Measurements from ENCODE around the gene SFT2D1.

Gene SFT2D1

DNA sequence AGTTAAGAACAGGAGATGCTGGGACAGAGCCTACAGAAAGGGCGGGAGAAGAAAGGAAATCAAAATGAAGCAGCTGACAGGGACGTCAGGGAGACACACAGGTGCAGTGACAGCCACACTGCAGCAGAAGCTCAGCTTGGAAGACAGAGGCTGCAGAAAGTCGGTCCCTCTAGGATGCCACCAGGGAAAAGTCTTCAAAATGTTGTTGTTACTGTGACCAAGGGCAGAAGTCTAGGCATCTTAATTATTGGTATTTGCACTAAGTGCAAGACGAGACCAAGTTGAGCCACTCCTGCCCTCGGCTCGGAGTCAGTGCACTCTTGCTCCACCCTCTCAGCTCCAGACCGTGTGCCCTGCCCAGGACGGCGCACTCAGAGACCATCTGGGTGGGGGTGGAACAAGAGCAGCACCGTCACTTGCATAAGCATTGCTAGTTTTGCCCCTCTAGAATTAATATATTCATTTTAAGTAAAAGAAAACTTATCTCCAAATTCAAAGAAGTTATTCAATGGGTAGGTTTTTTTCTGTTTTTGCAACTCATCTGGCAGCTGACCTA lies 36.7 kb downstream of the SFT2D1 start:
- H3K4me3 ChIP-seq (ENCODE audit: low read depth, low read length), result no peak overlapping the region
- no peaks in the 10 kb centered on the region for H3K36me3 ChIP-seq (ENCODE audit: control insufficient read depth, insufficient read depth, low read length)
- no peak overlapping the region for H3K9ac ChIP-seq
- no peaks in the 10 kb centered on the region for H3K79me2 ChIP-seq
- no peak overlapping the region for H3K27ac ChIP-seq
- H3K9me3 ChIP-seq (ENCODE audit: control insufficient read depth, low read length), result no peaks in the 10 kb centered on the region
- no peak overlapping the region for H2AFZ ChIP-seq
- no peaks in the 10 kb centered on the region for H3K4me1 ChIP-seq
- no peak overlapping the region for H3K4me2 ChIP-seq (ENCODE audit: low read length)
- TF ChIP-seq, protein P1, sequence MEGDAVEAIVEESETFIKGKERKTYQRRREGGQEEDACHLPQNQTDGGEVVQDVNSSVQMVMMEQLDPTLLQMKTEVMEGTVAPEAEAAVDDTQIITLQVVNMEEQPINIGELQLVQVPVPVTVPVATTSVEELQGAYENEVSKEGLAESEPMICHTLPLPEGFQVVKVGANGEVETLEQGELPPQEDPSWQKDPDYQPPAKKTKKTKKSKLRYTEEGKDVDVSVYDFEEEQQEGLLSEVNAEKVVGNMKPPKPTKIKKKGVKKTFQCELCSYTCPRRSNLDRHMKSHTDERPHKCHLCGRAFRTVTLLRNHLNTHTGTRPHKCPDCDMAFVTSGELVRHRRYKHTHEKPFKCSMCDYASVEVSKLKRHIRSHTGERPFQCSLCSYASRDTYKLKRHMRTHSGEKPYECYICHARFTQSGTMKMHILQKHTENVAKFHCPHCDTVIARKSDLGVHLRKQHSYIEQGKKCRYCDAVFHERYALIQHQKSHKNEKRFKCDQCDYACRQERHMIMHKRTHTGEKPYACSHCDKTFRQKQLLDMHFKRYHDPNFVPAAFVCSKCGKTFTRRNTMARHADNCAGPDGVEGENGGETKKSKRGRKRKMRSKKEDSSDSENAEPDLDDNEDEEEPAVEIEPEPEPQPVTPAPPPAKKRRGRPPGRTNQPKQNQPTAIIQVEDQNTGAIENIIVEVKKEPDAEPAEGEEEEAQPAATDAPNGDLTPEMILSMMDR (IDR thresholded peaks at IDR 0.05), result no peak
- no peaks in the 10 kb centered on the region for H3K27me3 ChIP-seq (ENCODE audit: control insufficient read depth, insufficient read depth, low read length)

DNA sequence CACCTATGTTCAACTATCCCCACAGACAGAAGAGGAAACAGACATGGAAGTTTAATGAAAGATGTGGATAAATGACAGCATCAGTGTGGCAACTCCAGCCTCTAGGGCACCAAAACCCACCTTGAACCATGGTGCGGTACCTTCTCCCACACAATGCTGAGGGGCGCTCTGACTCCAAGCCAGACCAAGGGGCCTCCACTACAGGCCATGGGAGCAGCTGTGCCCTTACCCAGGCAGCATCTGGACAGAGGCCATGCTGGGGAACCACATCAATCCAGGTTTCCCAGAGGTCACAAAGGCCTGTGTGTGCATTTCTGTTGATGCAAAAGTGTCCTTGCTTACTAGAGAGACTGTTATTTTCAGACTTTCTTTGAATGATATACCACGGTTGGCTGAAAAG lies 38.2 kb downstream of the SFT2D1 start:
- Histone ChIP-seq H3K27me3 (ENCODE audit: control insufficient read depth, insufficient read depth, low read length) (no peaks in the 10 kb centered on the region), H3K4me2 (ENCODE audit: low read length) (no peak overlapping the region), H3K36me3 (ENCODE audit: control insufficient read depth, insufficient read depth, low read length) (no peaks in the 10 kb centered on the region), H3K4me3 (ENCODE audit: low read depth, low read length) (no peak overlapping the region), H2AFZ (no peak overlapping the region), H3K9me3 (ENCODE audit: control insufficient read depth, low read length) (no peaks in the 10 kb centered on the region), H3K79me2 (no peaks in the 10 kb centered on the region), H3K9ac (no peak overlapping the region), H3K27ac (no peak overlapping the region), H3K4me1 (no peaks in the 10 kb centered on the region)
- TF ChIP-seq, protein P1 (IDR thresholded peaks at IDR 0.05), result no peak

DNA sequence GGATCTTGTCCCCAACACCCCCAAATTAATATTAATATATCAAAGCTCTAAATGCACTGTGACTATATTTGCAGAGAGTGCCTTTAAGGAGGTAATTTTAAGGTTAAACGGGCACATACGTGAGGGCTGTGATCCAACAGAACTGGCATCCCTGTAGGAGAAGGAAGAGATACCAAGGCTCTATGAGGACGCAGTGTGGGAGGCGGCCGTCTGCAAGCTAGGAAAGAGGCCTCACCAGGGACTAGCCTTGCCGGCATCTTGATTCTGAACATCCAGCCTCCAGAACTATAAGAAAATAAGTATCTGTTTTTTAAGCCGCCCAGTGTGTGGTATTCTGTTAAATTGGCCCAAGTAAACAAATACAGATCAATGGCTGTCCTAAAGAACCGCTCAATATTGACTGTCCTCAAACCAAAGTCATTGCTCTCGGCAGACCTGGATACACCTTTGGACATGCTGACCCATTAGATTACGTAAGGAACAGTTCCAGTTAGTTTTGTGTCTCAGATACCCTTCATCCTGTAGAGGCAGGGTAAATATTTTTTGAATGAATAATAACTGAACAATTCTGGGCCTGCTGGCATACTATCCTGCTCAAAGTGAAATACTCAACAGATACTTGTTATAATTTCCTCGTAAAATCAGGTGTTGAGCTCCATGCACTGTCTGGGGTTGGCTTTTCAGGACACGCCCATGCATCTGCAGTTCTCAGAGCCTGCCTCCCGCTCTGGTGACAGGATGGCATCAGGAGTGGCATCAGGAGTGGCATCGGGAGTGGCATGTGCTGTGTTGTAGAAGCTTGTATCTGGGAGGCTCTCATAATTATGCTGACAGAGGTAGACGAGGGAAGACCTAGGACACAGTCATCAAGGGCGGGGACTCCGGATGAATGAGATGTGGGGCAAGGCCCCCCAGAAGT lies 40.5 kb downstream of the SFT2D1 start:
- Histone ChIP-seq H3K27me3 (ENCODE audit: control insufficient read depth, insufficient read depth, low read length) (no peaks in the 10 kb centered on the region), H3K27ac (no peak overlapping the region)

DNA sequence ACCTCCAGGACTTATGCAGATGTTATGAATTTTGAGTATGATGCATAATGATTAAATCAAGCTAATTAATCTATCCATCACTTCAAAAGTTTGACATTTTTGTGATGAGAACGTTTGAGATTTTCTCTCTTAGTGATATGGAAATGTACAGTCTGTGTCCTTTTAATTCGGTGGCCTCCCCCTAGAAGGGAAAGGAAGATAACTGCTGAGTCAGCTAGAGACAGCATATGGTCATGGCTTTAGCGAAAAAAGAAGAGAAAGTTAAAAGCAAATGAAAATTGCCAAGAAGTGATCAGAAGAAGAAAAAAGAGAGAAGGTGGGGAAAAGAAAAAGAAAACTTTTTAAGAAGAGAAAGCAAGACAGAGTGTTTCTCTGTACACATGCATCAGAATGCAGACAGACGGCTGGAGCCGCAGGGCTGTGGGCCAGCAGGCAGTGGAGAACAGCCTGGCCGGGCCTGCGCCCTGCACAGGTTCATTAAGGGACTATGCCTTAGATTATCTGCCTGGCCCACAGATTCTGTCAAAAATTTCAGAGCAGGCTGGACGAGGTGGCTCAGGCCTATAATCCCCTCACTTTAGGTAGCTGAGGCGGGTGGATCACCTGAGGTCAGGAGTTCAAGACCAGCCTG lies 41.9 kb downstream of the SFT2D1 start:
- TF ChIP-seq, protein P1 (IDR thresholded peaks at IDR 0.05), result no peak
- no peak overlapping the region for H2AFZ ChIP-seq
- H3K79me2 ChIP-seq, result no peaks in the 10 kb centered on the region
- H3K9me3 ChIP-seq (ENCODE audit: control insufficient read depth, low read length), result no peaks in the 10 kb centered on the region
- H3K9ac ChIP-seq, result no peak overlapping the region
- H3K27ac ChIP-seq, result no peak overlapping the region
- H3K4me1 ChIP-seq, result no peaks in the 10 kb centered on the region
- no peak overlapping the region for H3K4me3 ChIP-seq (ENCODE audit: low read depth, low read length)
- no peaks in the 10 kb centered on the region for H3K36me3 ChIP-seq (ENCODE audit: control insufficient read depth, insufficient read depth, low read length)
- no peak overlapping the region for H3K4me2 ChIP-seq (ENCODE audit: low read length)
- no peaks in the 10 kb centered on the region for H3K27me3 ChIP-seq (ENCODE audit: control insufficient read depth, insufficient read depth, low read length)

More for the DNA sequence above, 40.5 kb downstream of the SFT2D1 start:
- Histone ChIP-seq H2AFZ (no peak overlapping the region), H3K4me2 (ENCODE audit: low read length) (no peak overlapping the region), H3K9ac (no peak overlapping the region), H3K4me3 (ENCODE audit: low read depth, low read length) (no peak overlapping the region), H3K9me3 (ENCODE audit: control insufficient read depth, low read length) (no peaks in the 10 kb centered on the region), H3K36me3 (ENCODE audit: control insufficient read depth, insufficient read depth, low read length) (no peaks in the 10 kb centered on the region), H3K79me2 (no peaks in the 10 kb centered on the region), H3K4me1 (no peaks in the 10 kb centered on the region)
- TF ChIP-seq, protein P1 (IDR thresholded peaks at IDR 0.05), result no peak

Data from parathyroid adenoma (tissue), 2 donors.